ENCODE measurements around the gene TANGO6.
A peak's percentile ranks its signal among the peaks of the same experiment; 100 is the strongest.

TANGO6 gene

DNA sequence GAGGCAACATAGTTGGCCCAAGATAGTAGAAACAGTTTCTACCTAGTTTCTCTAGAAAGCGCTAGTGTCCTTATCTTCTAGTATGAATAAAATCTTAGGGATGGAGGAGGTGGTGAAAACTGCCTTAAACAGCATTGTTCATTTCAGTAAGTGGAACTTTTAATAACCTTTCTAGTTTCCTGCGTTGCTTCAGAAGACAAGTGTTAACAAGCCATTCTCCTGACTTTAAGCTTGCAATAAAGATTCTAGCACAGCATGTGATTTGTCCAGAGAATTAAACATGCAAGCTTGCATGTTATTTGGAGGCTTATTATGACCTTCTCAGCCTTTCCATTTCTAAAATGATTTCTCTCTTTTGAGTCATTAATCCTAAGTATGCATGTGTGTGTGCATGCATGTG lies 72.3 kb downstream of the TANGO6 start:
- no peak for DNase-seq

- DNase-seq: no peak
These were observed 74.2 kb downstream of the TANGO6 start for GRCh38 chr16:68917541-68917940.

DNA sequence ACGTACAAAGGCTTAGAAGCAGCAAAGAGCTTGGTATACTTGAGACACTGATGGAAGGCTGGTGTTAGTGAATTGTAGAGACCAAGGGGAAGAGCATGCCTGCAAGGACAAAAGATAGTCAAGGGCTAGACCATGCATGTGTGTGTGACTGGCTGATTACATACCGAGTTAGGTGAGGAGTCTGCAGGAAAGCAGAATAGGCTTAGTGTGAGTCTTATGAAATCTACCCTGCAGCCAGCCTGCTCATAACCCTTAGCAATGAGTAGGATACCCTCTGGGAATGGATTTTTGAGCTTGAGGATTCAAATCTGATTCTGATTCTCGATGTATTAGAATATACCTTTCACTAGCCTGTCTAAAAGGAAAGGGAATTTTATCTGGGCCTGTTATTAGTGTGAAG lies 77.0 kb downstream of the TANGO6 start:
- no peak for DNase-seq

DNA sequence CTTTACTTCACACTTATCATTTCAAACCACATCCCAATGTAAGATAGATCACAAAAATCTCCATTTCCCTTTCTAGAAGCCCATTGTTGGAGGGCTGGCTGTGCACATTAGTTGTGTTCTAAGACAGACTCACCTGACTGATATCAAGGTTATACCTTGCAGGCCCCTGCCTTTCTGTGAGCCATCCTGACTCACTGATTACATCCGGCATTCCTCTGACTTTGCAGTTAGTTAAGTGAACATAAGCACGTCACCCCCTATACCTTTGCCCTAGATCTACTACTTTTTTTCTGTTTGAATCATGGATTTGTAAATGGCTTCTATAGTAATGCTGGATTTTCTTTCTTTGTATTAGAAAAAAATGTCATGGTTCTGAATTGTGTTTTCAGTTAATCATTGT lies 78.3 kb downstream of the TANGO6 start:
- DNase-seq: no peak

GRCh38 chr16:68923116-68923515 lies 79.8 kb downstream of the TANGO6 start:
- DNase-seq: no peak

DNA sequence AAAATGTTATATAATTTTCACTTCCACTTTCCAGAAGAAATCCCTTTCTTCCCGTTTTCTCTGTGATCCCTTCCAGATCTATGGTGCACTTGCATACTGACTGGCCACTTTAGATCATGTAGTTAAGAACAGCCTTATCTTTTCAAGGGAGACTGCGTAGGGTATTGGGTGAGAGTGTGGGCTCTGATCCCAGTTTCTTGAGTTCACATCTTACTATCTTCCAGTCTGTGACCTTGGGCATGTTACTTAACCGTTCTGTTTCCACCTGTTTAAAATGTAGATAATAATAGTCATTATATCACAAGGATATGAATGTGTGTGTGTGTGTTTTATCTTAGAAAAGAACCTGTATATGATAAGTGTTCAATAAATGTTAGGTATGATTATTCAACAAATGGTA lies 83.7 kb downstream of the TANGO6 start:
- no peak for DNase-seq

GRCh38 chr16:68931196-68931595 lies 87.9 kb downstream of the TANGO6 start:
- DNase-seq: no peak

DNA sequence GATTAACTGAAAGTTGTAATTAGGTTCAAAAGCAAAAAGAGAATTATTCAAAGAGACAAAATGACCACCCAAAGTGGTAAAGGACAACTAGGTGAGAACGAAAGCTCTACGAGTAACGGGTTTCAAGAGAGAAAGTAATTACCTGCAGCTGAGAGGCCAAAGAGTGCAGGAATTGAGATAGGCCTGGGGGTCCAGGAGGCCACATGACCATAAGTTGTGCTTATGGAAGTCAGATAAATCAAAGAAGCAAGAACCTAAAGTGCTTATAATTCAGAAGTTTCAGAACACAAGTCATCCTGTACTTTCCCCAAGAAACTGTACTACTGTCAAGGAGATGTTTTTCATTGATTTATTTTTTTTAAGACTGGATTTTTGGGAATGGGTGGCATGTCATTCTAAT lies 91.1 kb downstream of the TANGO6 start:
- DNase-seq: no peak

DNA sequence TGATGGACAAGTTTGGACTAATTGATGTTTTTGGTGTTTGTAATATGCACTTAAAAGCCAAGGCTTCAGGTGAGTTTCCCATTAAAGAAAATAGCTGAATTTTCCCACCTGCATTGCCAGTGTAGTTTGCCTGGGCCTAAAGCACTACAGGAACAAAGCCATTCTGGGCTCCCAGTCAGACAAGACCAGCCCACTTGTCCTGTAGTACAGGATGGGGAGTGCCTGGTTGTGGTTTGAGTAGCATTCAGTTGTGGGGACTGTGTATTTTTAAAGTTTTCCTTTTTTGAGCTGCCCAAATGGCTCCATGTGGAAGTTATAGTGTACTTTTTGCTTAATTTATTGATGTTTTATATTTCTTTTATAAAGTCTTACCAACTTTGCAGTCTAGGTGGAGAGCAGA lies 91.7 kb downstream of the TANGO6 start:
- DNase-seq: no peak

DNA sequence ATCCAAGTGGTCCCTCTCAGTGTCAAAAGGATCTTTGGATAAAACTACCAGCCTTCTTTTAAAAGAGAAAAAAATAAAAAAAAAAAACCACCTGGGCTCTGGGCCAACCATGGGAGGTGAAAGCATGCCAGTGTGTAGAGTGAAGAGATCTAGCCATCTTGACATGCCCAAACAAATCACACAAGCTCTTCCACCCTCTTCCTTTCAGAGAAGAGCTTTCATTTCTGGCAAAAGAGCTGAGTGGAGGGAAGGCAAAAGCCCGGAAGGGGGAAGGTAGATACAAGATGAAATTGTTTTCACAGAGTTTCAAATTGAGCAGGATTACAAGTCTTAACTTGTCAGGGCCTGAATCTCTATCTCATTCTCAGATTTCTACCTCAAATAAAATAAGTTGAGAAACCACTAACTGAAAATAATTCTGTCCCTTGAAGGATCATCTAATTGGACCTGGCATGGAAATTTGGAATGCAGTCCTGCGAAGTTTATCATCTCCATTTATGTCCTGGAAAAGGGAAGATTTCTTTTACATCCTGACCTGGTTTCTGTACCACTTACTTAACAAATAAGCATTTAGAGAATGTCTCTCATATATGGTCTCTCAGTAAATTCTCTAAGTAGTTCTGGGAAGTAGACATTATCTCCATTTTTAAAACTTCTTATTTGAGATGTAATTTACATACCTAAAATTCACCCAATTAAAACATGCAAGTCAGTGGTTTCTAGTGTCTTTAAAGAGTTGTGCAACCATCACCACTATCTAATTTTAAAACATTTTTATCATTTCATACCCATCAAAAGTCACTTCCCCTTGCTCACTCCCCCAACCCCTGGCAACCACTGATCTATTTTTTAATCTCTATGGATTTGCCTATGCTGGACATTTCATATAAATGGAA lies 93.7 kb downstream of the TANGO6 start:
- DNase-seq: no peak

GRCh38 chr16:68939692-68940320 lies 96.5 kb downstream of the TANGO6 start:
- DNase-seq: no peak

DNA sequence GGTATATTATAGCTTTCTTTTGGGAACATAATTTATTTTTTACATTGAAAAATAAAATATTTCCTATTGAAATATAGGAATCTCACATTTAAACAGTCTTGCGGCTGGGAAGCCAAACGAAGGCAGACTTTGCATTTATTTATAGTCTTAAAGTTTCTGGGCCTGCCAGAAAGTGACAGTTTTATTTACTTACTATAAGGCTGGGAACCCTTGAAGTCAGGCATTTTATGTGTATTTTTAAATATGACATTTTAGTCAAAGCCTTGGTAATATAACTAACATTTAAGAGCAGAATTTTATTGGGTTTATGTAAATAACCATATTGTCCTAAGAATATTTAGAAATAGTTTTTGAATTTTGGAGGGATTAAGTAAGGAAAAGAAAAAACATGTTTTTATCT lies 97.5 kb downstream of the TANGO6 start:
- no peak for DNase-seq

- DNase-seq: no peak
These were observed 100.6 kb downstream of the TANGO6 start for GRCh38 chr16:68943961-68944360.

- DNase-seq: no peak
These were observed 105.0 kb downstream of the TANGO6 start for GRCh38 chr16:68948230-68948910.

GRCh38 chr16:68951991-68952877 lies 108.9 kb downstream of the TANGO6 start:
- DNase-seq: peak; percentile 52 to 67

DNA sequence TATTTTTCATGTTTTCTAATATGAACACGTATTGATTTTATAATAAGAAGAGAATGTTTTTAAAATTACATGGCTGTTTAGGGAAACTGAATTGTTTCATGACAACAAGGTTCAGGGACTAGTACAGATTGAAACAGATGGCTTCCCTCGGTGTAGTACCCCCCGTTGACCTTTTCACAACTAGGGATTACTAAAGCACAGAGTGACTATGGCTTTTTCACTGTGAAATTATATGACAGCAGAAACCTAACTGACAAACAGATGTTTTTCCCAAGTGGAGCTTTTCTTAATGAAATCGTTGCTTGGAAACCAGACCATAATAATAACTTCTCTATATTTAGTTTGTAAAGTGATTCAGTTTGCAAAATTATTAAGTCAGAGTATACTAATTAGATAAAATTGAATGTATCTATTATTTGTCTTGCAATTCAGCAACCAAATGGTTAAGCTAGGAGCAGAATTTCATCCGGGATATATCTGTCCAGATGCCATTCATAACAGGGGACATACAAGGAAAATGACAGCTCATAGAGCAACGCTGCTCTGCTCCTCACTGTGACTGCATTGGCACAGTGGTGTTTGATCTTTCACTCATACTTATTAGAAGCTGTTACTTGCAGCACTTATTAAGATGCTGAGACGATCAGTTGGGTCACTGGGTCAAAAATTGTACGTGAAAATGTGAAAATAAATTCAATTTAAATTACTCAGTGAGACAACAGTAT lies 111.7 kb downstream of the TANGO6 start:
- peak; percentile 91 to 98 for DNase-seq

GRCh38 chr16:68960910-68961309 lies 117.6 kb downstream of the TANGO6 start:
- DNase-seq: no peak

- DNase-seq: no peak
These were observed 118.6 kb downstream of the TANGO6 start for GRCh38 chr16:68961778-68962402.

DNA sequence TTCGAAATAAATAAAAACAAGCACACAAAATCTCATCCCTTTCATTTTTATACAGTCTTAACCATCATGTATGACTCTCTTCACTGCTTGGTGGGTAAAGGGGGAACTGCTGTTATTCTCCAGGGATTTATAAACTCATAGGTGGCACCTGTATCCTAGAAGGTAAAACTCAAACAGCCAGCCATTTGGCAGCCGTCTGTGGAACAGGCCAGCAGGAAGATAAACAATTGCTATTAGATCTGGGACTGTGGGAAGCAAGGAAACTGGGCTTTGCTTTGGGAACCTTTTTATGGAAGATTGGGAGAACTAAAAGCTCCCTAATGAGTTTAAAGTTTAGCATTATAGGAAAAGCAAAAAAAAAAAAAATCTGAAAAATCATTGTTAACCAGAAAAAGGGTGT lies 126.0 kb downstream of the TANGO6 start:
- DNase-seq: no peak

DNA sequence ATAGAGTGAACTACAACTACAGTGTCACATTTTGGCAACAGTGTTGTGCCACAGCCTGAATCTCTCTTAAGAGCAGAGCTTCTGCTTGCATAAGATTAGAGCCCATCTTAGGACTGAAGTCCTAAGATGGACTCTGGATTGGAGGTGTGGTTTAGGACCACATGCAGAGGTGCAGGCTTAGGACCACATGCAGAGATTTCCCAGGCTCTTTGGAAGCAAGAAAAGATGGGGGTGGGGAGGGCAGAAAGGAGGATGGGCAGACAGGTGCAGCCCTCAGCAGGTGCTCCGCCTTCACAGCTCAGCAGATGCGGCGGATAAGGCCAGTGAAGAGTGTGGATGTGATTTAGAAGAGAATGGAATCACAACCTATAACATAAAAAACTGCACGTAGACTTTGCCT lies 128.7 kb downstream of the TANGO6 start:
- DNase-seq: peak; percentile 48 to 77

- DNase-seq: peak; percentile 41 to 72
These were observed 129.4 kb downstream of the TANGO6 start for GRCh38 chr16:68972720-68973119.
